GM19238 (cell line): ENCODE results near the gene PBX1.

Experiments used
- DNase-seq: peaks from one replicate; pipeline ENCODE4 v3.0.0; 2011; ENCODE audit warnings: low spot score; ENCODE audit not compliant: insufficient read length

PBX1 gene

GRCh38 chr1:164805399-164805798 is 246.4 kb downstream of the PBX1 start:
- no peak for DNase-seq

- DNase-seq, result no peak
Measured at GRCh38 chr1:164806531-164806930, 247.5 kb downstream of the PBX1 start.

GRCh38 chr1:164813776-164814175 is 254.8 kb downstream of the PBX1 start:
- DNase-seq, result no peak

- no peak for DNase-seq
Measured at GRCh38 chr1:164821648-164822047, 262.7 kb downstream of the PBX1 start.

- no peak for DNase-seq
Measured at GRCh38 chr1:164823486-164824279, 264.7 kb downstream of the PBX1 start.

- DNase-seq, result no peak
Measured at GRCh38 chr1:164824542-164824941, 265.6 kb downstream of the PBX1 start.

- no peak for DNase-seq
Measured at GRCh38 chr1:164830628-164831027, 271.6 kb downstream of the PBX1 start.

GRCh38 chr1:164834641-164835040 is 275.7 kb downstream of the PBX1 start:
- DNase-seq, result no peak

- DNase-seq, result no peak
Measured at GRCh38 chr1:164836614-164837018, 277.6 kb downstream of the PBX1 start.

- DNase-seq, result no peak
Measured at GRCh38 chr1:164838786-164839185, 279.8 kb downstream of the PBX1 start.

GRCh38 chr1:164840936-164841335 is 282.0 kb downstream of the PBX1 start:
- no peak for DNase-seq

- no peak for DNase-seq
Measured at GRCh38 chr1:164841702-164842465, 282.9 kb downstream of the PBX1 start.

- no peak for DNase-seq
Measured at GRCh38 chr1:164842870-164843269, 283.9 kb downstream of the PBX1 start.

- DNase-seq, result no peak
Measured at GRCh38 chr1:164843743-164844500, 284.9 kb downstream of the PBX1 start.

- no peak for DNase-seq
Measured at GRCh38 chr1:164846731-164847691, 288.0 kb downstream of the PBX1 start.

- DNase-seq, result no peak
Measured at GRCh38 chr1:164853146-164853545, 294.2 kb downstream of the PBX1 start.

GRCh38 chr1:164855716-164856329 is 296.8 kb downstream of the PBX1 start:
- no peak for DNase-seq

GRCh38 chr1:164856381-164856780 is 297.4 kb downstream of the PBX1 start:
- no peak for DNase-seq

GRCh38 chr1:164857439-164857838 is 298.5 kb downstream of the PBX1 start:
- DNase-seq, result no peak

- no peak for DNase-seq
Measured at GRCh38 chr1:164858096-164858632, 299.2 kb downstream of the PBX1 start.
